Adrenal gland (tissue), 5 donors: Measurements from ENCODE around the gene PDE10A.

Source experiments
- CTCF ChIP-seq, 6 experiments: fragments of 450-650 bp in 4 of 6; fragments of 200-600 bp in 2 of 6; sonication (generic) in 1 of 6; IDR thresholded peaks; 1 replicate in 5 of 6; 2 replicates in 1 of 6; pipeline versions ENCODE4 v1.5.1 to v1.8.0; 2016 to 2021; ENCODE audit warnings: antibody characterized with exemption in 6 of 6, mild to moderate bottlenecking in 2 of 6, moderate library complexity in 1 of 6
- POLR2A ChIP-seq, 2 donors: fragments of 450-650 bp; IDR thresholded peaks; one replicate each; pipeline ENCODE4 v1.6.1; 2017; ENCODE audit warnings: antibody characterized with exemption in 2 of 2, mild to moderate bottlenecking in 2 of 2, moderate library complexity in 1 of 2
- donor health status: DM: no; HTN: no; CAD: no.

- TF ChIP-seq CTCF (IDR thresholded peaks at IDR 0.05) = no peak
- no peak for TF ChIP-seq POLR2A (IDR thresholded peaks at IDR 0.05)
Observed at GRCh38 chr6:165298875-165299274, 364.2 kb downstream of the PDE10A start.
